ENCODE results near the gene MAU2. TPM values are rescaled to one million over a fixed set of nuclear protein-coding genes. Genes with fewer than 3 reads are reported as not detected.

Gene MAU2
- total RNA-seq, 1 experiment from 2014 or later, result 38.0 TPM

DNA sequence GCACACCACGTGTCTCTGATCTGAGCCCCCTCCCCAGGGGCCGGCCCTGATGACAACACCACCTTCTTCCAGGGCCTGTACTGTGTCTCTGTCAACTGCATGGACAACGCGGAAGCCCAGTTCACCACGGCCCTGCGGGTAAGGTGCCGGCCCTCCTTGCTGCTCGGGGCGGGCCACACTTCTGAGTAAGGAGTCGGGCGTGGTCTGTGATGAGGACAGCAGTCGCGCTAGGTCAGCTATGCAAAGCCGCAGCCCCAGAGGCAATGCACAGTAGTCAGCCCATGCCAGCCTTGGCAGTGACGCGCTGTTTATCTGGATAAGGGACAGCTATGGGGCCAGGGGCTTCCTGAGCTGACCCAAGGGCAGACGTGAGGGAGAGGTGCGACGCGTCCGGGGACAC, 24.6 kb downstream of the MAU2 start:
- Histone ChIP-seq H3K27me3 (ENCODE audit: control insufficient read depth, insufficient read depth, low read length) (no peaks in the 10 kb centered on the region), H3K36me3 (ENCODE audit: control insufficient read depth, insufficient read depth, low read length) (no peaks in the 10 kb centered on the region; the same call in none of the 2 replicates), H3K4me1 (ENCODE audit: control insufficient read depth, insufficient read depth, low read length) (no peaks in the 10 kb centered on the region), H3K4me3 (ENCODE audit: low read depth in 2 of 2, low read length in 2 of 2) (no peak overlapping the region), H3K9me3 (ENCODE audit: control insufficient read depth, insufficient read depth, low read depth, low read length) (no peaks in the 10 kb centered on the region), H3K27ac (ENCODE audit: low read length) (no peak overlapping the region)
- intact Hi-C loops (cut with micrococcal nuclease; ENCODE audit: unreplicated experiment), result no loop called here
- ATAC-seq (no peak), DNase-seq (ENCODE audit: low read depth, low spot score) (no peak)
- in situ Hi-C loops (cut with HindIII; ENCODE audit: low pct_unique_long_range_greater_than_20kb, low sequenced_read_pairs), result no loop called here
- no TSS peak for BruUV-seq (replicated peaks)
- POLR2A ChIA-PET, result no interaction called here
- no peak for TF ChIP-seq TCF7L2 (IDR thresholded peaks at IDR 0.05; ENCODE audit: low read depth, low read length)
- no peak for TF ChIP-seq SIN3A (IDR thresholded peaks at IDR 0.05; ENCODE audit: borderline replicate concordance, insufficient read depth, low read depth, low read length)
- TF ChIP-seq, protein P1, sequence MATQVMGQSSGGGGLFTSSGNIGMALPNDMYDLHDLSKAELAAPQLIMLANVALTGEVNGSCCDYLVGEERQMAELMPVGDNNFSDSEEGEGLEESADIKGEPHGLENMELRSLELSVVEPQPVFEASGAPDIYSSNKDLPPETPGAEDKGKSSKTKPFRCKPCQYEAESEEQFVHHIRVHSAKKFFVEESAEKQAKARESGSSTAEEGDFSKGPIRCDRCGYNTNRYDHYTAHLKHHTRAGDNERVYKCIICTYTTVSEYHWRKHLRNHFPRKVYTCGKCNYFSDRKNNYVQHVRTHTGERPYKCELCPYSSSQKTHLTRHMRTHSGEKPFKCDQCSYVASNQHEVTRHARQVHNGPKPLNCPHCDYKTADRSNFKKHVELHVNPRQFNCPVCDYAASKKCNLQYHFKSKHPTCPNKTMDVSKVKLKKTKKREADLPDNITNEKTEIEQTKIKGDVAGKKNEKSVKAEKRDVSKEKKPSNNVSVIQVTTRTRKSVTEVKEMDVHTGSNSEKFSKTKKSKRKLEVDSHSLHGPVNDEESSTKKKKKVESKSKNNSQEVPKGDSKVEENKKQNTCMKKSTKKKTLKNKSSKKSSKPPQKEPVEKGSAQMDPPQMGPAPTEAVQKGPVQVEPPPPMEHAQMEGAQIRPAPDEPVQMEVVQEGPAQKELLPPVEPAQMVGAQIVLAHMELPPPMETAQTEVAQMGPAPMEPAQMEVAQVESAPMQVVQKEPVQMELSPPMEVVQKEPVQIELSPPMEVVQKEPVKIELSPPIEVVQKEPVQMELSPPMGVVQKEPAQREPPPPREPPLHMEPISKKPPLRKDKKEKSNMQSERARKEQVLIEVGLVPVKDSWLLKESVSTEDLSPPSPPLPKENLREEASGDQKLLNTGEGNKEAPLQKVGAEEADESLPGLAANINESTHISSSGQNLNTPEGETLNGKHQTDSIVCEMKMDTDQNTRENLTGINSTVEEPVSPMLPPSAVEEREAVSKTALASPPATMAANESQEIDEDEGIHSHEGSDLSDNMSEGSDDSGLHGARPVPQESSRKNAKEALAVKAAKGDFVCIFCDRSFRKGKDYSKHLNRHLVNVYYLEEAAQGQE (IDR thresholded peaks at IDR 0.05; ENCODE audit: insufficient read depth in 1 of 2, low read depth in 2 of 2, low read length in 1 of 2), result no peak
- no peak for TF ChIP-seq POLR2AphosphoS5 (IDR thresholded peaks at IDR 0.05; ENCODE audit: low read depth, low read length)
- TF ChIP-seq, protein P2, sequence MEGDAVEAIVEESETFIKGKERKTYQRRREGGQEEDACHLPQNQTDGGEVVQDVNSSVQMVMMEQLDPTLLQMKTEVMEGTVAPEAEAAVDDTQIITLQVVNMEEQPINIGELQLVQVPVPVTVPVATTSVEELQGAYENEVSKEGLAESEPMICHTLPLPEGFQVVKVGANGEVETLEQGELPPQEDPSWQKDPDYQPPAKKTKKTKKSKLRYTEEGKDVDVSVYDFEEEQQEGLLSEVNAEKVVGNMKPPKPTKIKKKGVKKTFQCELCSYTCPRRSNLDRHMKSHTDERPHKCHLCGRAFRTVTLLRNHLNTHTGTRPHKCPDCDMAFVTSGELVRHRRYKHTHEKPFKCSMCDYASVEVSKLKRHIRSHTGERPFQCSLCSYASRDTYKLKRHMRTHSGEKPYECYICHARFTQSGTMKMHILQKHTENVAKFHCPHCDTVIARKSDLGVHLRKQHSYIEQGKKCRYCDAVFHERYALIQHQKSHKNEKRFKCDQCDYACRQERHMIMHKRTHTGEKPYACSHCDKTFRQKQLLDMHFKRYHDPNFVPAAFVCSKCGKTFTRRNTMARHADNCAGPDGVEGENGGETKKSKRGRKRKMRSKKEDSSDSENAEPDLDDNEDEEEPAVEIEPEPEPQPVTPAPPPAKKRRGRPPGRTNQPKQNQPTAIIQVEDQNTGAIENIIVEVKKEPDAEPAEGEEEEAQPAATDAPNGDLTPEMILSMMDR (IDR thresholded peaks at IDR 0.05), result no peak
- CTCF ChIA-PET, result no interaction called here

DNA sequence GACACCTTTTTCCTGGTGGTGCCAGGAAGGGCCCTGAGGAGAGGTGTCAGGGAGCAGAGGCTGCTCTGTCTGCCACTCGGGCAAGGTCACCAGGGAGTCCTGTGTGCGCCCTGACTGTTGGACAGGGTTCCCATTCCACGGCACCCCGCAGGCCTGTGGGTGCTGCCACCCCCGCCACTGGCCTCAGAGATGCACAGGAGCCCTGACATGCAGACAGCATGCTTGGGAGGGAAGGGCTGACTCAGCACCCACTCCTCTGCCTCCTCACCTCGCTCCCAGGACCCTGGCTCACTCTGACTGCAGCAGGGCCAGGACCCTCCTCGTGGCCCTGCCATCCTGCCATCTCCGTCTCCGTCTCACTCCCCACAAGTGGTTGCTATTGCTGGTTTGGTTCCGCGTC, 25.3 kb downstream of the MAU2 start:
- ChIA-PET CTCF (no interaction called here), POLR2A (no interaction called here)
- no TSS peak for BruUV-seq (replicated peaks)
- TF ChIP-seq, protein P1 (IDR thresholded peaks at IDR 0.05; ENCODE audit: insufficient read depth in 1 of 2, low read depth in 2 of 2, low read length in 1 of 2), result no peak
- TF ChIP-seq, protein P2 (IDR thresholded peaks at IDR 0.05), result no peak
- TF ChIP-seq TCF7L2 (IDR thresholded peaks at IDR 0.05; ENCODE audit: low read depth, low read length) (no peak), POLR2AphosphoS5 (IDR thresholded peaks at IDR 0.05; ENCODE audit: low read depth, low read length) (no peak), SIN3A (IDR thresholded peaks at IDR 0.05; ENCODE audit: borderline replicate concordance, insufficient read depth, low read depth, low read length) (no peak)
- H3K36me3 ChIP-seq (ENCODE audit: control insufficient read depth, insufficient read depth, low read length), result no peaks in the 10 kb centered on the region; the same call in none of the 2 replicates
- no peaks in the 10 kb centered on the region for H3K4me1 ChIP-seq (ENCODE audit: control insufficient read depth, insufficient read depth, low read length)
- no peaks in the 10 kb centered on the region for H3K27me3 ChIP-seq (ENCODE audit: control insufficient read depth, insufficient read depth, low read length)
- H3K4me3 ChIP-seq (ENCODE audit: low read depth in 2 of 2, low read length in 2 of 2), result no peak overlapping the region
- ATAC-seq (no peak), DNase-seq (ENCODE audit: low read depth, low spot score) (no peak)
- H3K9me3 ChIP-seq (ENCODE audit: control insufficient read depth, insufficient read depth, low read depth, low read length), result no peaks in the 10 kb centered on the region
- intact Hi-C loops (cut with micrococcal nuclease; ENCODE audit: unreplicated experiment), result no loop called here
- H3K27ac ChIP-seq (ENCODE audit: low read length), result no peak overlapping the region
- in situ Hi-C loops (cut with HindIII; ENCODE audit: low pct_unique_long_range_greater_than_20kb, low sequenced_read_pairs), result no loop called here
